ENCODE data around the gene PHF12.

DNA sequence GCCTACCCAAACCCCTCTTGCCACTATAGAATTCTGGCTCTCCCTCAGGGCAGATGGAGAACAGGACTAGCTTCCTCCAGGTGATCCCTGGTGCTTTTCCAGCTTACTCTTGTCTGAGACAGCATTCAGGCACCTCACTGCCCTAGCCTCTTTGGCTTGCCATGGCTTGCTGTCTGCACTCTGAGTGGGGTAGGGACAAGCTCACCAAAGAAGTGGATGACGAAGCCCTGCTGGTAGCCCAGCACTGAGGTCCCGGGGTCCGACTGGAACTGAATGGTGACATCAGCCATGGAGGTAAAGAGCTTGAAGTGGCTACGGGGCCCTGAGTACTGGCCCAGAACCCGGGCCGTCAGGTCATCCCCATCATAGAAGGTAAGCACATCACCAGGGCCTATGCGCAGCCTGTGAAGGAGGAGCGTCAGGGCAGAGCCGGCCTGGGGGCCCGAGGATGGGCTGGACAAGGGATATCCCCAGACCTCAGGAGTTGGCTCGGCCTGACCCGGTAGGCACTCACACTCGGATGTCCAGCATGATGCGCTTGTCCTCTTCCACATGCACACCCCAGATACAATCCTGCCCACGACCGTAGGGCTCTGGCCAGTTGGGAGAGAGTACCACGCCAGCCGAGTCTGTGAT lies 7.6 kb upstream of the PHF12 start:
- TF ChIP-seq POLR2AphosphoS5 (IDR thresholded peaks at IDR 0.05; ENCODE audit: low read depth, low read length): no peak
- no peak for TF ChIP-seq ZBTB21 (CRISPR knock-in tag; IDR thresholded peaks at IDR 0.05)
- TF ChIP-seq, protein P1, sequence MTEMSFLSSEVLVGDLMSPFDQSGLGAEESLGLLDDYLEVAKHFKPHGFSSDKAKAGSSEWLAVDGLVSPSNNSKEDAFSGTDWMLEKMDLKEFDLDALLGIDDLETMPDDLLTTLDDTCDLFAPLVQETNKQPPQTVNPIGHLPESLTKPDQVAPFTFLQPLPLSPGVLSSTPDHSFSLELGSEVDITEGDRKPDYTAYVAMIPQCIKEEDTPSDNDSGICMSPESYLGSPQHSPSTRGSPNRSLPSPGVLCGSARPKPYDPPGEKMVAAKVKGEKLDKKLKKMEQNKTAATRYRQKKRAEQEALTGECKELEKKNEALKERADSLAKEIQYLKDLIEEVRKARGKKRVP (CRISPR knock-in tag; IDR thresholded peaks at IDR 0.05): no peak
- no peak for TF ChIP-seq ATF1 (CRISPR knock-in tag; IDR thresholded peaks at IDR 0.05)
- no peak for TF ChIP-seq ZNF792 (CRISPR knock-in tag; IDR thresholded peaks at IDR 0.05)
- no peak for TF ChIP-seq KLF6 (CRISPR knock-in tag; IDR thresholded peaks at IDR 0.05)
- no peak for TF ChIP-seq PHF8 (CRISPR knock-in tag; IDR thresholded peaks at IDR 0.05)
- TF ChIP-seq ZFP36L1 (CRISPR knock-in tag; IDR thresholded peaks at IDR 0.05): no peak
- TF ChIP-seq, protein P2, sequence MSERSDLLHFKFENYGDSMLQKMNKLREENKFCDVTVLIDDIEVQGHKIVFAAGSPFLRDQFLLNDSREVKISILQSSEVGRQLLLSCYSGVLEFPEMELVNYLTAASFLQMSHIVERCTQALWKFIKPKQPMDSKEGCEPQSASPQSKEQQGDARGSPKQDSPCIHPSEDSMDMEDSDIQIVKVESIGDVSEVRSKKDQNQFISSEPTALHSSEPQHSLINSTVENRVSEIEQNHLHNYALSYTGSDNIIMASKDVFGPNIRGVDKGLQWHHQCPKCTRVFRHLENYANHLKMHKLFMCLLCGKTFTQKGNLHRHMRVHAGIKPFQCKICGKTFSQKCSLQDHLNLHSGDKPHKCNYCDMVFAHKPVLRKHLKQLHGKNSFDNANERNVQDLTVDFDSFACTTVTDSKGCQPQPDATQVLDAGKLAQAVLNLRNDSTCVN (CRISPR knock-in tag; IDR thresholded peaks at IDR 0.05; ENCODE audit: borderline replicate concordance): no peak
- TF ChIP-seq, protein P3, sequence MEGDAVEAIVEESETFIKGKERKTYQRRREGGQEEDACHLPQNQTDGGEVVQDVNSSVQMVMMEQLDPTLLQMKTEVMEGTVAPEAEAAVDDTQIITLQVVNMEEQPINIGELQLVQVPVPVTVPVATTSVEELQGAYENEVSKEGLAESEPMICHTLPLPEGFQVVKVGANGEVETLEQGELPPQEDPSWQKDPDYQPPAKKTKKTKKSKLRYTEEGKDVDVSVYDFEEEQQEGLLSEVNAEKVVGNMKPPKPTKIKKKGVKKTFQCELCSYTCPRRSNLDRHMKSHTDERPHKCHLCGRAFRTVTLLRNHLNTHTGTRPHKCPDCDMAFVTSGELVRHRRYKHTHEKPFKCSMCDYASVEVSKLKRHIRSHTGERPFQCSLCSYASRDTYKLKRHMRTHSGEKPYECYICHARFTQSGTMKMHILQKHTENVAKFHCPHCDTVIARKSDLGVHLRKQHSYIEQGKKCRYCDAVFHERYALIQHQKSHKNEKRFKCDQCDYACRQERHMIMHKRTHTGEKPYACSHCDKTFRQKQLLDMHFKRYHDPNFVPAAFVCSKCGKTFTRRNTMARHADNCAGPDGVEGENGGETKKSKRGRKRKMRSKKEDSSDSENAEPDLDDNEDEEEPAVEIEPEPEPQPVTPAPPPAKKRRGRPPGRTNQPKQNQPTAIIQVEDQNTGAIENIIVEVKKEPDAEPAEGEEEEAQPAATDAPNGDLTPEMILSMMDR (CRISPR knock-in tag; IDR thresholded peaks at IDR 0.05): no peak
- no peak for TF ChIP-seq MTF1 (CRISPR knock-in tag; IDR thresholded peaks at IDR 0.05)
- no peak for TF ChIP-seq RBFOX2 (IDR thresholded peaks at IDR 0.05; ENCODE audit: low read depth, low read length)
- TF ChIP-seq ZNF382 (CRISPR knock-in tag; IDR thresholded peaks at IDR 0.05; ENCODE audit: borderline replicate concordance): no peak
- no peak for TF ChIP-seq ZFP41 (CRISPR knock-in tag; IDR thresholded peaks at IDR 0.05; ENCODE audit: borderline replicate concordance)
